ENCODE results near the gene CAD. TPM values are rescaled to one million over a fixed set of nuclear protein-coding genes. Genes with fewer than 3 reads are reported as not detected.

CAD gene
- total and polyA plus RNA-seq, 2 of the 4 experiments (the other 2 are of a cell fraction), result 12.9 to 38.7 TPM

DNA sequence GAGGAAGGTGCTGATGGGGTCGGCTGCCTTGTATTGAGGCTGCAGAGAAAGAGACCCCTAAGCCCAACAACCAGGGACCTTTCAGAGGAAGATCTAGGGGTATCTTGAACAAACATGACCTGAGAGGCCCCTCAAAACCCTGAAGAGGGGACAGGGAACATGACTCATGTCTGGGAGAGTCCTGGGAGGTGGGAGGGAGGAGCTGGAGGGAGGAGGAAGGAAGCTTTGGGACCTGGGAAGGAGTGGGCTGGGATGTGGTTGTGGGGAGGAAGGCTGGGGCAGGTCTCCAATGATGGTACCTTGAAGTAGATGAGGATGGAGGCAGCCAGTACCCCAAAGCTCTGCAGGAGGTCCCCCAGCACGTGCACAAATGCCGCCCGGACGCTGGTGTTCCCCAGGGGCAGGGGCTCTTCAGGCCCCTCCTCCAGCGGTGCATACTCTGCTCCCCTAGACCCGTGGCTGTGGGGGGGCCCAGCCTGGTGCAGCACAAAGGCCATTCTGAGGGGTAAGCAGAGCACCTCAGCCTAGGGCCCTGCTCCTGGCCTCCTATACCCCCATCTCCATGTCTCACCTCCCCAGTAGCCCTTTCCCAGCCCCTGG lies 39.8 kb downstream of the CAD start:
- Histone ChIP-seq H3K4ac (ENCODE audit: low read depth, low read length) (no peak overlapping the region), H3K14ac (replicated peaks; ENCODE audit: low read depth, low read length) (no peak overlapping the region), H3K27ac (ENCODE audit: insufficient read depth, low read length) (no peak overlapping the region), H3K56ac (ENCODE audit: extremely low read depth, insufficient read depth, low read length) (no peak overlapping the region), H4K8ac (ENCODE audit: low read depth in 2 of 2, low read length in 2 of 2) (no peak overlapping the region), H2BK120ac (ENCODE audit: low read depth, low read length) (no peak overlapping the region), H3K23ac (ENCODE audit: low read depth, low read length) (no peak overlapping the region; the same call in 1 of the 2 replicates), H3K9ac (ENCODE audit: low read depth, low read length) (no peak overlapping the region), H4K20me1 (ENCODE audit: insufficient read depth, low read length) (no peaks in the 10 kb centered on the region), H3K4me3 (ENCODE audit: insufficient read depth, low read depth, low read length) (no peak overlapping the region), H2AK9ac (replicated peaks; ENCODE audit: low read depth, low read length, poor library complexity) (no peak overlapping the region), H3K36me3 (ENCODE audit: control insufficient read depth, insufficient read depth, low read length) (no peaks in the 10 kb centered on the region), H2AK5ac (ENCODE audit: low read depth, low read length) (no peak overlapping the region), H4K91ac (ENCODE audit: insufficient read depth, low read depth, low read length) (no peak overlapping the region), H2BK5ac (ENCODE audit: low read depth, low read length, poor library complexity, severe bottlenecking) (no peak overlapping the region), H3K79me1 (ENCODE audit: low read depth in 1 of 2, low read length in 2 of 2) (no peaks in the 10 kb centered on the region), H3K27me3 (ENCODE audit: control insufficient read depth, insufficient read depth, low read length) (peaks cover 46% of the 10 kb centered on the region), H3K9me3 (ENCODE audit: control insufficient read depth, insufficient read depth, low read length) (no peaks in the 10 kb centered on the region), H2BK20ac (ENCODE audit: low read depth, low read length) (no peak overlapping the region), H3K9me1 (ENCODE audit: insufficient read depth, low read length) (peaks cover 9% of the 10 kb centered on the region; the same call in 1 of the 2 replicates), H4K5ac (ENCODE audit: low read depth, low read length) (no peak overlapping the region), H2BK15ac (ENCODE audit: low read depth, low read length) (no peak overlapping the region), H2AFZ (replicated peaks; ENCODE audit: low read length, poor library complexity) (no peak overlapping the region), H3K4me2 (ENCODE audit: low read depth, low read length) (no peak overlapping the region), H3K18ac (ENCODE audit: low read depth, low read length) (no peak overlapping the region), H3K4me1 (ENCODE audit: control insufficient read depth, insufficient read depth, low read length) (peaks cover 6% of the 10 kb centered on the region)
- BruUV-seq (replicated peaks), result no TSS peak
- intact Hi-C loops (cut with micrococcal nuclease) (no loop called here), in situ Hi-C loops (cut with MboI; ENCODE audit: low sequenced_read_pairs) (no loop called here), dilution Hi-C loops (cut with HindIII; ENCODE audit: low sequenced_read_pairs, unreplicated experiment) (no loop called here)
- POLR2A ChIA-PET (ENCODE audit: unreplicated experiment), result no interaction called here
- ATAC-seq (ENCODE audit: low read depth), result no peak
- TF ChIP-seq MAFK (IDR thresholded peaks at IDR 0.05; ENCODE audit: low read depth, low read length) (no peak), NFE2L2 (IDR thresholded peaks at IDR 0.05; ENCODE audit: low read depth, low read length) (no peak), CEBPB (IDR thresholded peaks at IDR 0.05; ENCODE audit: low read depth, low read length) (no peak)
- 69% methylated on average over 2 of the region's 7 CpGs; no CpG with 5 or more reads in 1 of the 2 experiments for WGBS, 2 experiments (ENCODE audit: extremely low coverage in 2 of 2, insufficient read length in 1 of 2)
- no peak for DNase-seq
- CTCF ChIA-PET, result no interaction called here

Measured in IMR-90 (cell line).